CD4-positive, alpha-beta memory T cell (primary cell): ENCODE results near the gene DCST1. TPM values are rescaled to one million over a fixed set of nuclear protein-coding genes. Genes with fewer than 3 reads are reported as not detected.

Experiments used
- CTCF ChIA-PET: fragments of 350-600 bp; sonication (Branson Sonifier 250); formaldehyde crosslinking; loops from one replicate; lab custom pipeline; 2021; ENCODE audit warnings: inconsistent platforms; ENCODE audit not compliant: partially characterized antibody; lab: Charles Lee
- POLR2A ChIA-PET: fragments of 350-600 bp; sonication (Branson Sonifier 250); formaldehyde crosslinking; loops from one replicate; lab custom pipeline; 2021; ENCODE audit not compliant: partially characterized antibody; lab: Charles Lee
- DNase-seq, 5 donors: peaks; one replicate each; pipeline versions ENCODE4 v3.0.0 to v3.0.0-alpha.2; 2020 to 2022; ENCODE audit warnings: mixed read lengths in 1 of 5
- H3K27ac ChIP-seq: one replicate; pipeline ENCODE4 v1.7.0; 2013; ENCODE audit warnings: low read depth, low read length
- H3K27me3 ChIP-seq: 2 replicates; pipeline ENCODE4 v1.7.0; 2013; ENCODE audit warnings: mild to moderate bottlenecking, low read length, moderate library complexity; ENCODE audit not compliant: insufficient read depth
- H3K36me3 ChIP-seq: 2 replicates; pipeline ENCODE4 v1.7.0; 2013; ENCODE audit warnings: mild to moderate bottlenecking, low read length, moderate library complexity; ENCODE audit not compliant: insufficient read depth
- H3K4me1 ChIP-seq: 2 replicates; pipeline ENCODE4 v1.7.0; 2013; ENCODE audit warnings: mild to moderate bottlenecking, low read length, moderate library complexity; ENCODE audit not compliant: insufficient read depth
- H3K4me3 ChIP-seq, 2 donors: one replicate each; pipeline ENCODE4 v1.7.0; 2013; ENCODE audit warnings: low read length in 2 of 2, mild to moderate bottlenecking in 1 of 2
- H3K9me3 ChIP-seq, 2 donors: one replicate each; pipeline ENCODE4 v1.7.0; 2013; ENCODE audit warnings: low read length in 2 of 2, control low read depth in 1 of 2; ENCODE audit not compliant: control insufficient read depth in 1 of 2
- H3K27ac Mint-ChIP-seq, 7 donors: one replicate each; pipeline ENCODE4 v1.8.0; 2020 to 2021; ENCODE audit warnings: mixed read lengths in 7 of 7, mild to moderate bottlenecking in 6 of 7, inconsistent platforms in 3 of 7, moderate library complexity in 3 of 7
- H3K27me3 Mint-ChIP-seq, 2 donors: one replicate each; pipeline ENCODE4 v1.8.0; 2020 to 2021; ENCODE audit warnings: mixed read lengths in 2 of 2
- H3K36me3 Mint-ChIP-seq, 2 donors: one replicate each; pipeline ENCODE4 v1.8.0; 2020 to 2021; ENCODE audit warnings: mixed read lengths in 2 of 2, inconsistent platforms in 1 of 2, mild to moderate bottlenecking in 1 of 2
- H3K4me1 Mint-ChIP-seq, 4 donors: one replicate each; pipeline ENCODE4 v1.8.0; 2020 to 2021; ENCODE audit warnings: mixed read lengths in 4 of 4, mild to moderate bottlenecking in 1 of 4
- H3K4me3 Mint-ChIP-seq, 8 donors: one replicate each; pipeline ENCODE4 v1.8.0; 2020 to 2021; ENCODE audit warnings: mixed read lengths in 8 of 8, mild to moderate bottlenecking in 7 of 8, moderate library complexity in 6 of 8, inconsistent platforms in 3 of 8
- H3K9me3 Mint-ChIP-seq, 8 donors: one replicate each; pipeline ENCODE4 v1.8.0; 2020 to 2021; ENCODE audit warnings: mixed read lengths in 8 of 8, mild to moderate bottlenecking in 5 of 8, inconsistent platforms in 3 of 8, moderate library complexity in 1 of 8
- intact Hi-C: fragments of 100-400 bp; cut with micrococcal nuclease; formaldehyde crosslinking; loops from one replicate; pipeline ENCODE4 v1.15.1; 2023
- polyA plus RNA-seq, 2 donors: library from polyadenylated mRNA; unstranded; fragments of 300-500 nt; fragmentation: Illumina TruSeq; gene quantifications; one replicate each; pipeline ENCODE4 v1.2.3, GENCODE V29; 2021
- total RNA-seq, 2 experiments: library from RNA; stranded (reverse); gene quantifications; one replicate each; pipeline ENCODE4 v1.2.3, GENCODE V29; 2021

The DCST1 gene
- total and polyA plus RNA-seq, 4 experiments from 2014 or later = 0.14 TPM; not detected in 3

DNA sequence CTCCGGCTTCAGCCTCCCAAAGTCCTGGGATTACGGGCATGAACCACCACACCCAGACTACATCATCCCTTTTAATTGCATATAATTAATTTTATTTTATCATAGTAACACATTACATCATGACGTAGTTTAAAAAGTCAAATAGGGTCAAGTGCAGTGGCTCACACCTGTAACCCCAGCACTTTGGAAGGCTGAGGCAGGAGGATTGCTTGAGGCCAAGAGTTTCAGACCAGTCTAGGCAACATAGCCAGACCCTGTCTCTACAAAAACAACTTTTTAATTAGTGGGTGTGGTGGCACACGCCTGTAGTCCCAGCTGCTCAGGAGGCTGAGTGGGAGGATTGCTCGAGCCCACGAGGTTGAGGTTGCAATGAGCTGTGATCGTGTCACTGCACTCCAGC, 65.7 kb downstream of the DCST1 start:
- Mint-ChIP-seq H3K4me3 (no peak overlapping the region), H3K27me3 (peaks cover 2 to 3% of the 10 kb centered on the region in 2 donors), H3K4me1 (no peaks in the 10 kb centered on the region), H3K27ac (no peak overlapping the region), H3K9me3 (no peaks in the 10 kb centered on the region), H3K36me3 (no peaks in the 10 kb centered on the region)
- ChIA-PET CTCF (interaction anchor here (1.8 to 4.0 kb wide), 3 partner anchors 8 to 68 kb away, joined by 5 to 23 read pairs (median 10); no protein-coding TSS in a partner anchor), POLR2A (no interaction called here)
- Histone ChIP-seq H3K4me1 (no peaks in the 10 kb centered on the region), H3K36me3 (no peaks in the 10 kb centered on the region), H3K27me3 (no peaks in the 10 kb centered on the region), H3K9me3 (no peaks in the 10 kb centered on the region), H3K27ac (no peak overlapping the region), H3K4me3 (no peak overlapping the region)
- no peak for DNase-seq
- intact Hi-C loops = no loop called here

Other genes with a start within 250 kb of the DCST1 start
- gene KCNN3, start 163.5 kb upstream of the DCST1 start, total RNA-seq = under 1 TPM in 1 of 2 experiments, not detected in 1; 0.06 TPM
- gene KCNN3, start 163.5 kb upstream of the DCST1 start, polyA plus RNA-seq = not detected
- gene PMVK, start 97.1 kb upstream of the DCST1 start, total RNA-seq = 10 to 100 TPM; 17.6 to 21.2 TPM
- gene PMVK, start 97.1 kb upstream of the DCST1 start, polyA plus RNA-seq = 10 to 100 TPM; 61.7 to 87.0 TPM
- 100 to 1,000 TPM; 435 to 438 TPM for gene PBXIP1, start 77.7 kb upstream of the DCST1 start, total RNA-seq
- gene PBXIP1, start 77.7 kb upstream of the DCST1 start, polyA plus RNA-seq = 100 to 1,000 TPM; 263 to 404 TPM
- gene PYGO2, start 72.0 kb upstream of the DCST1 start, total RNA-seq = 10 to 100 TPM; 78.4 to 80.2 TPM
- 10 to 100 TPM; 22.5 to 54.2 TPM for gene PYGO2, start 72.0 kb upstream of the DCST1 start, polyA plus RNA-seq
- 10 to 100 TPM; 78.4 to 81.7 TPM for gene SHC1, start 63.1 kb upstream of the DCST1 start, total RNA-seq
- 10 to 100 TPM; 36.4 to 44.5 TPM for gene SHC1, start 63.1 kb upstream of the DCST1 start, polyA plus RNA-seq
- gene CKS1B, start 59.1 kb upstream of the DCST1 start, total RNA-seq = 10 to 100 TPM; 12.2 to 13.0 TPM
- gene CKS1B, start 59.1 kb upstream of the DCST1 start, polyA plus RNA-seq = 10 to 100 TPM; 50.2 to 67.9 TPM
- 10 to 100 TPM; 52.4 to 56.6 TPM for gene FLAD1, start 50.5 kb upstream of the DCST1 start, total RNA-seq
- 10 to 100 TPM; 48.9 to 75.9 TPM for gene FLAD1, start 50.5 kb upstream of the DCST1 start, polyA plus RNA-seq
- gene LENEP, start 40.2 kb upstream of the DCST1 start, total RNA-seq = 1 to 10 TPM; 1.1 to 3.1 TPM
- gene LENEP, start 40.2 kb upstream of the DCST1 start, polyA plus RNA-seq = not detected
- gene ZBTB7B, start 31.0 kb upstream of the DCST1 start, total RNA-seq = 10 to 100 TPM; 86.3 to 92.7 TPM
- 10 to 100 TPM in 1 of 2 donors, 1 to 10 TPM in 1; 3.4 to 11.6 TPM for gene ZBTB7B, start 31.0 kb upstream of the DCST1 start, polyA plus RNA-seq
- 1 to 10 TPM; 4.0 to 4.1 TPM for gene DCST2, start within 50 bp of the DCST1 start, total RNA-seq
- not detected for gene DCST2, start within 50 bp of the DCST1 start, polyA plus RNA-seq
- gene ADAM15, start 17.5 kb downstream of the DCST1 start, total RNA-seq = 10 to 100 TPM; 33.6 to 39.8 TPM
- 10 to 100 TPM; 14.8 to 18.2 TPM for gene ADAM15, start 17.5 kb downstream of the DCST1 start, polyA plus RNA-seq
- gene EFNA4, start 29.9 kb downstream of the DCST1 start, total RNA-seq = 1 to 10 TPM; 6.0 to 8.5 TPM
- gene EFNA4, start 29.9 kb downstream of the DCST1 start, polyA plus RNA-seq = 1 to 10 TPM; 2.5 to 3.5 TPM
- gene EFNA3, start 45.0 kb downstream of the DCST1 start, total RNA-seq = 1 to 10 TPM; 2.0 to 4.3 TPM
- 1 to 10 TPM in 1 of 2 donors, under 1 TPM in 1; 0.34 to 1.5 TPM for gene EFNA3, start 45.0 kb downstream of the DCST1 start, polyA plus RNA-seq
- 1 to 10 TPM; 1.2 to 1.9 TPM for gene EFNA1, start 94.1 kb downstream of the DCST1 start, total RNA-seq
- gene EFNA1, start 94.1 kb downstream of the DCST1 start, polyA plus RNA-seq = 1 to 10 TPM in 1 of 2 donors, under 1 TPM in 1; 0.84 to 2.0 TPM
- gene SLC50A1, start 102.0 kb downstream of the DCST1 start, total RNA-seq = 10 to 100 TPM; 20.1 to 22.8 TPM
- 10 to 100 TPM; 50.3 to 91.7 TPM for gene SLC50A1, start 102.0 kb downstream of the DCST1 start, polyA plus RNA-seq
- 10 to 100 TPM; 51.6 to 53.6 TPM for gene DPM3, start 106.7 kb downstream of the DCST1 start, total RNA-seq
- 100 to 1,000 TPM; 101 to 119 TPM for gene DPM3, start 106.7 kb downstream of the DCST1 start, polyA plus RNA-seq
- gene KRTCAP2, start 139.5 kb downstream of the DCST1 start, total RNA-seq = 100 to 1,000 TPM; 173 to 180 TPM
- 100 to 1,000 TPM; 469 to 488 TPM for gene KRTCAP2, start 139.5 kb downstream of the DCST1 start, polyA plus RNA-seq
- gene TRIM46, start 140.0 kb downstream of the DCST1 start, total RNA-seq = 1 to 10 TPM; 8.4 to 8.5 TPM
- gene TRIM46, start 140.0 kb downstream of the DCST1 start, polyA plus RNA-seq = 1 to 10 TPM; 1.6 to 3.6 TPM
- 10 to 100 TPM; 30.9 to 33.5 TPM for gene THBS3, start 174.1 kb downstream of the DCST1 start, total RNA-seq
- gene THBS3, start 174.1 kb downstream of the DCST1 start, polyA plus RNA-seq = 1 to 10 TPM; 6.1 to 6.7 TPM
- 10 to 100 TPM; 17.7 to 18.2 TPM for gene MTX1, start 174.9 kb downstream of the DCST1 start, total RNA-seq
- gene MTX1, start 174.9 kb downstream of the DCST1 start, polyA plus RNA-seq = 10 to 100 TPM; 42.5 to 65.5 TPM
- 10 to 100 TPM; 10.5 to 12.2 TPM for gene ENTREP3, start 221.7 kb downstream of the DCST1 start, total RNA-seq
- gene ENTREP3, start 221.7 kb downstream of the DCST1 start, polyA plus RNA-seq = 1 to 10 TPM in 1 of 2 donors, under 1 TPM in 1; 0.50 to 1.8 TPM
- gene SCAMP3, start 228.5 kb downstream of the DCST1 start, total RNA-seq = 100 to 1,000 TPM in 1 of 2 experiments, 10 to 100 TPM in 1; 94.4 to 101 TPM
- gene SCAMP3, start 228.5 kb downstream of the DCST1 start, polyA plus RNA-seq = 100 to 1,000 TPM; 132 to 160 TPM
- gene CLK2, start 239.7 kb downstream of the DCST1 start, total RNA-seq = 100 to 1,000 TPM; 123 to 126 TPM
- 10 to 100 TPM; 11.4 to 21.5 TPM for gene CLK2, start 239.7 kb downstream of the DCST1 start, polyA plus RNA-seq
- 1 to 10 TPM; 4.9 to 5.3 TPM for gene HCN3, start 243.6 kb downstream of the DCST1 start, total RNA-seq
- under 1 TPM; 0.10 to 0.41 TPM for gene HCN3, start 243.6 kb downstream of the DCST1 start, polyA plus RNA-seq